H1 (cell line): ENCODE data around the gene KIAA1328. TPM values are rescaled to one million over a fixed set of nuclear protein-coding genes. Genes with fewer than 3 reads are reported as not detected.

Experiments used
- CEBPB ChIP-seq: IDR thresholded peaks from 2 replicates; pipeline ENCODE4 v1.6.1; 2012; ENCODE audit warnings: low read depth, low read length
- CHD2 ChIP-seq: IDR thresholded peaks from 2 replicates; pipeline ENCODE4 v1.6.1; 2012; ENCODE audit warnings: low read length, improper control_type of control experiment
- CHD7 ChIP-seq: fragments of 300-600 bp; sonication (generic); IDR thresholded peaks from 2 replicates; pipeline ENCODE4 v1.7.1; 2012; ENCODE audit warnings: low read length, moderate library complexity, mild to moderate bottlenecking, inconsistent platforms; ENCODE audit not compliant: insufficient replicate concordance
- FOSL1 ChIP-seq: IDR thresholded peaks from 2 replicates; pipeline ENCODE4 v1.6.1; 2011; ENCODE audit warnings: mild to moderate bottlenecking, low read depth, low read length, moderate library complexity; ENCODE audit not compliant: insufficient read depth
- GTF2F1 ChIP-seq: IDR thresholded peaks from 2 replicates; pipeline ENCODE4 v1.6.1; 2012; ENCODE audit warnings: low read depth, low read length, improper control_type of control experiment, borderline replicate concordance
- KDM5A ChIP-seq: fragments of 200-600 bp; IDR thresholded peaks from 2 replicates; pipeline ENCODE4 v1.7.1; 2012; ENCODE audit warnings: mild to moderate bottlenecking, low read length, inconsistent platforms, mixed read lengths
- MAX ChIP-seq: IDR thresholded peaks from 2 replicates; pipeline ENCODE4 v1.6.1; 2012; ENCODE audit warnings: inconsistent platforms
- POLR2A ChIP-seq, 2 experiments: IDR thresholded peaks; 1 replicate in 1 of 2; 2 replicates in 1 of 2; pipeline ENCODE4 v1.6.1; 2011; ENCODE audit warnings: low read depth in 2 of 2, low read length in 2 of 2, mild to moderate bottlenecking in 2 of 2; ENCODE audit errors: control extremely low read depth in 1 of 2
- RXRA ChIP-seq: IDR thresholded peaks from 2 replicates; pipeline ENCODE4 v1.6.1; 2011; ENCODE audit warnings: low read depth, mild to moderate bottlenecking, low read length, moderate library complexity; ENCODE audit not compliant: insufficient read depth
- SP2 ChIP-seq: IDR thresholded peaks from 2 replicates; pipeline ENCODE4 v1.6.1; 2012; ENCODE audit warnings: mild to moderate bottlenecking, low read length, inconsistent platforms
- SP4 ChIP-seq: IDR thresholded peaks from 2 replicates; pipeline ENCODE4 v1.6.1; 2012; ENCODE audit warnings: low read length, inconsistent platforms
- SRF ChIP-seq: IDR thresholded peaks from 2 replicates; pipeline ENCODE4 v1.6.1; 2011; ENCODE audit warnings: mild to moderate bottlenecking, low read depth, low read length, moderate library complexity
- SUZ12 ChIP-seq: fragments of 200-600 bp; sonication (generic); IDR thresholded peaks from 2 replicates; pipeline ENCODE4 v1.6.1; 2012; ENCODE audit warnings: mild to moderate bottlenecking, inconsistent platforms, low read length, moderate library complexity, mixed read lengths
- ZNF274 ChIP-seq: IDR thresholded peaks from 2 replicates; pipeline ENCODE4 v1.7.0; 2012; ENCODE audit warnings: low read length, borderline replicate concordance; ENCODE audit errors: extremely low read depth
- polyA plus RNA-seq, 7 experiments: library from polyadenylated mRNA; depleted of rRNA in 3 of 7; stranded (reverse) in 5 of 7; unstranded in 2 of 7; fragments of >200 nt in 5 of 7; fragments of 200-250 nt in 2 of 7; gene quantifications; 1 replicate in 5 of 7; 2 replicates in 1 of 7; 4 replicates in 1 of 7; pipeline versions ENCODE4 v1.2.1 to v1.2.3, GENCODE V29; 2011 to 2013; ENCODE audit warnings: missing spikeins in 2 of 7, mixed read lengths in 2 of 7
- total RNA-seq: library from RNA; stranded (reverse); fragmentation: NEBNext Ultra II Directional; extraction: Animal tissue kit (Norgen Biotek cat#: 25700); gene quantifications from 2 replicates; pipeline ENCODE4 v1.2.1, GENCODE V29; 2021

Gene KIAA1328
- total and polyA plus RNA-seq, 2 of the 8 experiments (the other 6 are each of a cell fraction or from before 2014, with no cell fraction given): 2.6 to 5.7 TPM

- TF ChIP-seq CHD7: no peak
- TF ChIP-seq KDM5A: no peak
- TF ChIP-seq SP2: no peak
- no peak for TF ChIP-seq SRF
- TF ChIP-seq POLR2A (IDR thresholded peaks at IDR 0.05; ENCODE audit: control extremely low read depth in 1 of 2, low read depth in 2 of 2, low read length in 2 of 2): no peak
- no peak for TF ChIP-seq ZNF274
- no peak for TF ChIP-seq SP4
- no peak for TF ChIP-seq MAX
- no peak for TF ChIP-seq CEBPB
- TF ChIP-seq GTF2F1: no peak
- TF ChIP-seq RXRA: no peak
- no peak for TF ChIP-seq FOSL1
- no peak for TF ChIP-seq SUZ12
- no peak for TF ChIP-seq CHD2
These were observed 316.0 kb downstream of the KIAA1328 start (continued) for GRCh38 chr18:37144921-37145320.
